Measurements from ENCODE around the gene ZHX3.
"Not testable (repeated sequence)": the region's sequence is repeated elsewhere in the genome, so short reads cannot be mapped to it uniquely, and the experiment has no call there.

The ZHX3 gene

GRCh38 chr20:41248368-41249024, 69.0 kb downstream of the ZHX3 start:
- DNase-seq = no peak

GRCh38 chr20:41247523-41248367, 69.8 kb downstream of the ZHX3 start:
- DNase-seq = no peak

DNA sequence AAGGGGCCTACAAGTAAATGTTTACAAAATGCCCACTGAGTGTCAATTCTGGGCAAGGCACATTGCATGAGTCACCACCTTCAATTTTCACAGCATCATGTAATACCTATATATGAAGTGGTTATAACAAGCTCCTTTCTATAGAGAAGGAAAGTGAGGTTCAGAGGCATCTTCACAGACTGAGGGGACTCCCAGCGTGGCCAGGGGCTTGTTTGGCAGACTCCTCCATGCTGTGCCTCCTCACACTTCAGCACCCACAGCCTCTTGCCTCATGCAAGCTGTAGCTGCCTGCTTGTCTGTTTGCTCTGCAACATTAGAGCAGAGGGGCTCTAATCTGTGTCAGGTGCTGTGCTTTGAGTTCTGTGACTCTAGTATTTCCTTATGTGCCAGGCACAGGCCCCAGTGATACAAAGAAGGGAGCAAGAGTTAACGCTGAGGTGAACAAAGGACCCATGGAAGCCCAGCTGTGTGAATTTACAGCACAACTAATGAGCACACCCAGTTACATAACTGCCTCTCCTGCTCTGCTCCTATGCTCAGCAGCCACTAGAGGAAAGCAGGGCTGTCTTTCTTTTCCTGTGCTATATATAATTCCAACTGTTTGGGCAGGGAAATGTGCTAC, 72.3 kb downstream of the ZHX3 start:
- DNase-seq = no peak

GRCh38 chr20:41242807-41243206, 74.7 kb downstream of the ZHX3 start:
- no peak for DNase-seq

GRCh38 chr20:41242352-41242751, 75.2 kb downstream of the ZHX3 start:
- no peak for DNase-seq

DNA sequence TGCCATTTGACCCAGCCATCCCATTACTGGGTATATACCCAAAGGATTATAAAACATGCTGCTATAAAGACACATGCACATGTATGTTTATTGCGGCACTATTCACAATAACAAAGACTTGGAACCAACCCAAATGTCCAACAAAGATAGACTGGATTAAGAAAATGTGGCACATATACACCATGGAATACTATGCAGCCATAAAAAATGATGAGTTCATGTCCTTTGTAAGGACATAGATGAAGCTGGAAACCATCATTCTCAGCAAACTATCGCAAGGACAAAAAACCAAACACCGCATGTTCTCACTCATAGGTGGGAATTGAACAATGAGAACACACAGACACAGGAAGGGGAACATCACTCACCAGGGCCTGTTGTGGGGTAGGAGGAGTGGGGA, 80.3 kb downstream of the ZHX3 start:
- not testable (repeated sequence) for DNase-seq

- DNase-seq = not testable (repeated sequence)
These were observed 80.7 kb downstream of the ZHX3 start for GRCh38 chr20:41236818-41237217.

DNA sequence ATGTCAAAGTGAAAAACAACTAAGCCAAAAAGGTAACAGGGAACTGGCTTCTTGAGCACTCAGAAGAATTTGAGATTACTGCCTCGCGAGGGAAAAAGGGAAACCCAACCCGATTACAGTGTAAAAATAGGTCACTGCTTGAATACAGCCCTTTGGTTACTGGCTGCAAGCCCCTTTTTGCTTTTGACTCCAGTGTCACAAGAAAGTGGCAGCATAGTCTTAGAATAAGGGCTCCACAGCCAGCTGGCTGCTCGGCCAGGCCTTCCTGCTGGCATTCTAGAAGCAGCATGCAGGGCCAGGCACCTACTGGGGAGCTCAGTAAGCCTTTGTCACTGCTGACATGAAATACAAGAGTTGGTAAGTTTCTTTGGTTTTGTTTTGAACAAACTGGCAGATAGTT, 83.0 kb downstream of the ZHX3 start:
- no peak for DNase-seq

DNA sequence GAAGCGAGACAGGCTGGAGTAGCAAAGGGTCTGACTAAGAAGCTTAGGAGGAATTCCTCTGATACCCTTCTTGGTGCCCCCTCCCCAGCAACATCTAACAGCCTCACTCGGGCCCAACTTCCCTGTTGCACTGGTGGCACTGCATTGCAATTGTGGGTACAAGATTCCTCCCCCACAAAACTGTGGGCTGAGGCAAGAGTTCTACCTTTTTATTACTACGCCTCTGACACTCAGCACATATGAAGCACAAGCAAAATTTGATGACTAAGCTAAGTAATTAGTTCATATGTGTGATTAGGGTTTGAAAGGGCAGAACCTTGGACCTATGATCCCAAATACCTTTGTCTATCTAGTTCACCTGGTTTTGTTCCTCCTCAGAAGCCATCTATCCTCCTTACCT, 83.5 kb downstream of the ZHX3 start:
- no peak for DNase-seq

DNA sequence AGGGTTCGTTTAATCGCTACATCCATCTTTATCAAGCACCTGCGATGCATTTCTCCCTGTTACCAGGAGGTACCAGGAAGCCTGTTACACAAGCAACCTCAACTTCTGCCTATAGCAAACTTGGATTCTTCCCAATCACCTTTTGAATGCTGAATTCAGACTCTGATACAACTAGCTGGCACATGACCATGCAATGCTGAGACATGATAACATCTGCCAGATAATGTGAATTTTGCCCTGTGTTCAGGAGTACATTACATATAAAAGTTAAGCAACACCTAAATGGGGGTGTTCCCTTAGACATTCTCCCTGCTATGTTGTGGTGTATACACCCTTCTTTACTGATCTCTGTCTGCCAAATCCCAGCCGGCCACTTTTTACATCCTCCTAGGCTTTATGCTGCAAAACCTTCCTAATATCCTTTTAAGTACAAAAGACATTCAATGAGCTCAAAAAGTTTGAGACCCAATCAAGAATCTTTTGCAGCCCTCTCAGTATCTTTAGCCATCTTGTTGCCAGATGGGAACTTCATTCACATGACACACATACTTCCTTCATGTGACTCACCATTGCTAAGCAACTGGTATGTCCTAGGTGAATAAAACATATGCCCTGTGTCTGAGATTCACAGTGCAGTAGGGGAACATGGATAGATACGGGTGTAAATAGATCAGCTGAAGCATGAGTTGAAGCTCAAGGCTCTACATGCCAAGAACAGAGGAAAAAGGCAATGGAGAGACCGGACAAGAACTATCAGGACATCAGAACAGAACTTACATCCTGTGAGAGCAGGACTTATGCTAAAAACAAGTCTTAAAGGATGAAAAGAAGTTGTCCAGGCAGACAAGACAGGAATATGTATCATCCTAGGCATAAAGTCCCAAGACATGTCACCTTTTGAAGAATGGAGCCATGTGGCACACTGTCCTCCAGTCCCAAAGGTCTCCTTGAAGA, 84.3 kb downstream of the ZHX3 start:
- no peak for DNase-seq

- no peak for DNase-seq
These were observed 86.4 kb downstream of the ZHX3 start for GRCh38 chr20:41231136-41231535.

- DNase-seq = no peak
These were observed 87.4 kb downstream of the ZHX3 start for GRCh38 chr20:41230136-41230535.

DNA sequence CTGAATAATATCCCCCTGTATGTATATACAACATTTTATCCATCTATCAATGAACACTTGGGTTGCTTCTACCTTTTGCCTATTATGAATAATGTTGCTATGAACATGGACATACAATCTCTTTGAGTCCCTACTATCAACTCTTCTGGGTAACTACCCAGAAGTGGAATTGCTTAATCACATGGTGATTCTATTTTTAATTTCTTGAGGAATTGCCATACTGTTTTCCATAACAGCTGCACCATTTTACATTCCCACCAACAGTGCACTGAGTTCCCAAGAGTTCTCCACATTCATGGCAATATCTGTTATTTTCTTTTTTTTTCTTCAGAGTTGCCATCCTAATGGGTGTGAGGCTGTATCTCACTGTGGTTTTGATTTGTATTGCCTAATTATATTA, 88.3 kb downstream of the ZHX3 start:
- no peak for DNase-seq

- no peak for DNase-seq
These were observed 88.7 kb downstream of the ZHX3 start for GRCh38 chr20:41228858-41229257.

- no peak for DNase-seq
These were observed 91.1 kb downstream of the ZHX3 start for GRCh38 chr20:41226426-41226825.

GRCh38 chr20:41225091-41225490, 92.4 kb downstream of the ZHX3 start:
- DNase-seq = no peak

GRCh38 chr20:41224281-41224680, 93.2 kb downstream of the ZHX3 start:
- no peak for DNase-seq

- no peak for DNase-seq
These were observed 94.4 kb downstream of the ZHX3 start for GRCh38 chr20:41223112-41223511.

GRCh38 chr20:41222703-41223102, 94.8 kb downstream of the ZHX3 start:
- no peak for DNase-seq

GRCh38 chr20:41222296-41222695, 95.2 kb downstream of the ZHX3 start:
- DNase-seq = no peak

- DNase-seq = no peak
These were observed 95.8 kb downstream of the ZHX3 start for GRCh38 chr20:41221614-41222218.

GRCh38 chr20:41219824-41220223, 97.7 kb downstream of the ZHX3 start:
- no peak for DNase-seq

Data from CD4-positive, alpha-beta T cell treated with Interleukin-10 for 1 hour (primary cell).